MCF 10A (cell line): Measurements from ENCODE around the gene ZNF729. TPM values are rescaled to one million over a fixed set of nuclear protein-coding genes. Genes with fewer than 3 reads are reported as not detected.

Experiments
- BruUV-seq: library from RNA; stranded (reverse); fragments of 400-500 nt; replicated peaks from 2 replicates; lab custom pipeline; 2021; lab: Mats Ljungman, UMichigan
- CTCF ChIA-PET: fragments of 300-600 bp; sonication (Branson Sonifier 250); formaldehyde crosslinking; extraction: SDS; loops from one replicate; lab custom pipeline; 2021; ENCODE audit warnings: antibody characterized with exemption, inconsistent platforms; lab: Yijun Ruan, JAX
- POLR2A ChIA-PET: fragments of 300-600, 350-650 bp; sonication (Branson Sonifier 250); formaldehyde crosslinking; extraction: SDS; loops from one replicate; lab custom pipeline; 2020; ENCODE audit warnings: antibody characterized with exemption, inconsistent platforms; lab: Yijun Ruan, JAX
- DNase-seq: peaks from one replicate; pipeline ENCODE4 v3.0.0-alpha.2; 2018; ENCODE audit not compliant: unreplicated experiment
- H3K27ac Mint-ChIP-seq: one replicate; pipeline ENCODE4 v1.8.0; 2022; ENCODE audit warnings: mild to moderate bottlenecking, low read depth, mixed read lengths; ENCODE audit not compliant: unreplicated experiment
- H3K27me3 Mint-ChIP-seq: one replicate; pipeline ENCODE4 v1.8.0; 2022; ENCODE audit warnings: mixed read lengths; ENCODE audit not compliant: insufficient read depth, unreplicated experiment
- H3K36me3 Mint-ChIP-seq: one replicate; pipeline ENCODE4 v1.8.0; 2022; ENCODE audit warnings: mild to moderate bottlenecking, moderate library complexity, mixed read lengths; ENCODE audit not compliant: insufficient read depth, unreplicated experiment
- H3K4me1 Mint-ChIP-seq: one replicate; pipeline ENCODE4 v1.8.0; 2022; ENCODE audit warnings: mixed read lengths; ENCODE audit not compliant: insufficient read depth, unreplicated experiment
- H3K4me3 Mint-ChIP-seq: one replicate; pipeline ENCODE4 v1.8.0; 2022; ENCODE audit warnings: mild to moderate bottlenecking, moderate library complexity, mixed read lengths; ENCODE audit not compliant: unreplicated experiment
- H3K9me3 Mint-ChIP-seq: one replicate; pipeline ENCODE4 v1.8.0; 2022; ENCODE audit warnings: mixed read lengths; ENCODE audit not compliant: unreplicated experiment
- CTCF ChIP-seq: fragments of 200-600 bp; IDR thresholded peaks from one replicate; pipeline ENCODE4 v1.8.0; 2022; ENCODE audit warnings: antibody characterized with exemption, mild to moderate bottlenecking; ENCODE audit not compliant: unreplicated experiment
- intact Hi-C: fragments of 100-400 bp; cut with micrococcal nuclease; formaldehyde crosslinking; loops from 2 replicates; pipeline ENCODE4 v1.14.1; 2022
- total RNA-seq: library from RNA; stranded (reverse); gene quantifications from 2 replicates; pipeline ENCODE4 v1.2.3, GENCODE V29; 2022

ZNF729 gene
- total RNA-seq, 1 experiment from 2014 or later: not detected

- no peak overlapping the region for H3K27ac Mint-ChIP-seq
- no peaks in the 10 kb centered on the region for H3K4me1 Mint-ChIP-seq
- no peak for TF ChIP-seq CTCF
- H3K36me3 Mint-ChIP-seq: no peaks in the 10 kb centered on the region
- ChIA-PET POLR2A (no interaction called here), CTCF (no interaction called here)
- H3K27me3 Mint-ChIP-seq: no peaks in the 10 kb centered on the region
- no TSS peak for BruUV-seq
- H3K4me3 Mint-ChIP-seq: no peak overlapping the region
- DNase-seq: peak; percentile 7
- intact Hi-C loops: no loop called here
- peaks cover 60% of the 10 kb centered on the region for H3K9me3 Mint-ChIP-seq
Observed at GRCh38 chr19:22327321-22327720, 41.1 kb downstream of the ZNF729 start.

GRCh38 chr19:22331521-22331920 lies 45.3 kb downstream of the ZNF729 start:
- DNase-seq: no peak
- no peak overlapping the region for H3K4me3 Mint-ChIP-seq
- H3K9me3 Mint-ChIP-seq: peaks cover 34% of the 10 kb centered on the region
- intact Hi-C loops: no loop called here
- H3K36me3 Mint-ChIP-seq: no peaks in the 10 kb centered on the region
- H3K27me3 Mint-ChIP-seq: no peaks in the 10 kb centered on the region
- H3K27ac Mint-ChIP-seq: no peak overlapping the region
- BruUV-seq: no TSS peak
- no peaks in the 10 kb centered on the region for H3K4me1 Mint-ChIP-seq
- ChIA-PET CTCF (no interaction called here), POLR2A (no interaction called here)
- TF ChIP-seq CTCF: no peak

GRCh38 chr19:22332924-22333323 lies 46.7 kb downstream of the ZNF729 start:
- no peak for TF ChIP-seq CTCF
- ChIA-PET CTCF (no interaction called here), POLR2A (no interaction called here)
- H3K9me3 Mint-ChIP-seq: peaks cover 29% of the 10 kb centered on the region
- no peaks in the 10 kb centered on the region for H3K36me3 Mint-ChIP-seq
- no peaks in the 10 kb centered on the region for H3K27me3 Mint-ChIP-seq
- BruUV-seq: no TSS peak
- no peak overlapping the region for H3K4me3 Mint-ChIP-seq
- intact Hi-C loops: no loop called here
- H3K27ac Mint-ChIP-seq: no peak overlapping the region
- H3K4me1 Mint-ChIP-seq: no peaks in the 10 kb centered on the region
- DNase-seq: peak; percentile 25

GRCh38 chr19:22335716-22336115 lies 49.5 kb downstream of the ZNF729 start:
- Mint-ChIP-seq H3K4me3 (no peak overlapping the region), H3K27ac (no peak overlapping the region), H3K27me3 (no peaks in the 10 kb centered on the region), H3K4me1 (no peaks in the 10 kb centered on the region), H3K9me3 (peaks cover 8% of the 10 kb centered on the region), H3K36me3 (no peaks in the 10 kb centered on the region)
- POLR2A ChIA-PET: no interaction called here
- BruUV-seq: no TSS peak
- intact Hi-C loops: no loop called here
- DNase-seq: no peak
- CTCF ChIA-PET: no interaction called here
- no peak for TF ChIP-seq CTCF
